ENCODE results near the gene KIF1A. TPM values are rescaled to one million over a fixed set of nuclear protein-coding genes. Genes with fewer than 3 reads are reported as not detected.
"Not testable (repeated sequence)": the region's sequence is repeated elsewhere in the genome, so short reads cannot be mapped to it uniquely, and the experiment has no call there.

KIF1A gene
- polyA plus RNA-seq, 1 donor, result 4.4 TPM

DNA sequence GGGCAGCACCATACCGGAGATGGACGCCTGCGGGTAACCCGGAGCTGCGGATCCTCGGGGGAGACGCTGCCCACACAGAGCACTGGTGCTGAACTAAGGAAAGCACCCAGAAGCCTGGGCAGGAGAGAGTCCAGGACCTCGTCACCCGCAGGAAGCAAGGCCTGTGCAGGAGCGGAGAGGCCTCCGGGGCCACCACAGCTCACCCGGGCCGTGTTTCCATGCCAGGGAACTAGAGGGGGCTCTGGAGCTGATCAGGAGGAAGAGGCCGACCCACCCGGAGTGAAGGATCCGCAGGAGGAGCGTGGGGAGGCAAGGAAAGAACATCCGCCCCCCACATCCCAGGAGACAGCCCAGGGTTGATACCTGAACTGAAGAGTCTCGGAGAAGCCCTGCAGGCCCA, 141.1 kb downstream of the KIF1A start:
- not testable (repeated sequence) for DNase-seq

DNA sequence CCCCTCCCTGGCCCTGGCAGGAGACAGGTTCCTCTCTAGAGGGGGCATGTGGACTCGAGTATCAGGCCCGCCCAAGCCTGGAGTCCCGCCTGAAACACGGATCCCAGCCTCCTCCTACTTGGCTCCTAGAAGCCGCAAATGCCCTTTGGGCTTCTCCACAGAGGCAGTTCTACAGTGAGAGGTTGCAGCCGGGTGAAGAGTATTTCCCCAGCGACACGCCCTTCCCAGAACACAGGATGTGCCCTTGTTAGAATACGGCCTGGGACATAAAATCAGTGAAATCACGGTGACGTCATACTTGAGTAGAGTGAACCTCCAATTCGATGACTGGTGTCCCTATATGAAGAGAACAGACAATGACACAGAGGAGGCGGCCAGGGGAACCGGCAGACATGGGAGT, 142.0 kb downstream of the KIF1A start:
- DNase-seq, result not testable (repeated sequence)

DNA sequence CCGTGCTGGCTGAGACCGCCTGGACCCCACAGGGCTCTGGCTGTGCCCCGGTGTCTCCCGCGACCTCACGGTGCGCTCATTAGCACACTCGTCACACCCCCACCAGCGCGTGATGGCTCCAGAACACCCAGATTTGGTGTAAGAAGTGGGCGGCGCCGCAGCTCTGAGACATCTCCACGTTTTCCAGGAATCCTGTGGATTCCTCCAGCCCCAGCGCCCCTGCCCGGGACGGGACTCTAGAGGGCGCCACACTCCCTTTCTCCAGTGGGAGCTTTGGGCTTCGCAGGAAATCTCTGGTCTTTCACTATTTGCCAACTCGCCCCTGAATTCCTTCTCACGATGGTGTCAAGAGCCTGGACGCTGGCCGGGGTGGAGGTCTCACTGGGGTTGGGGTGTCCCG, 144.7 kb downstream of the KIF1A start:
- not testable (repeated sequence) for DNase-seq

DNA sequence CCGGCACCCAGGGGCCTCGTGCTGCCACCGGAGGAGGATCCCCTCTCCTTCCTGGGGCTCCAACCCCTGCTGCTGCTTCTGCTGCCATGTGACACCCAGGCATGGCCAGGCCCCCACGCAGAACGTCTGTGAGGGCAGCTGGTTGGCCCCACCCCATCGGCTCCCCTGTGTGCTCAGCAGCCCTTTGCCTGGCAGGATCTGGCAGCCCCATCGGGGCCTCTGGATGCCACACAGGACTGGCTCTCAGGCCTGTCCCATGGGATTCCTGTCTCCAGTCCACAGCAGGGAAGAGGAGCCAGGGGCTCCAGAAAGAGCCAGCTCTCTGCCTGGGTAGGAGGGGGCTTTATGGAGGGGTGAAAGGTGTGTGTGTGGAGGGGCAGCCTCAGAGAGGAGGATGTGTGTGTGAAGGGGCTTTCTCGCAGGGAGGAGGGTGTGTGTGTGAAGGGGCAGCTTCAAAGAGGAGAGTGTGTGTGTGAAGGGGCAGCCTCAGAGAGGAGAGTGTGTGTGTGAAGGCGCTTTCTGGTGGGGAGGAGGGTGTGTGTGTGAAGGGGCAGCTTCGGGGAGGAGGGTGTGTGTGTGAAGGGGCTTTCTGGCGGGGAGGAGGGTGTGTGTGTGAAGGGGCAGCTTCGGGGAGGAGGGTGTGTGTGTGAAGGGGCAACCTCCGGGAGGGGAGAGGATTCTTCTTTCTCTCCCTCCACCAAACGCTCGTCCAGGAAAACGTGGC, 145.4 kb downstream of the KIF1A start:
- not testable (repeated sequence) for DNase-seq

DNA sequence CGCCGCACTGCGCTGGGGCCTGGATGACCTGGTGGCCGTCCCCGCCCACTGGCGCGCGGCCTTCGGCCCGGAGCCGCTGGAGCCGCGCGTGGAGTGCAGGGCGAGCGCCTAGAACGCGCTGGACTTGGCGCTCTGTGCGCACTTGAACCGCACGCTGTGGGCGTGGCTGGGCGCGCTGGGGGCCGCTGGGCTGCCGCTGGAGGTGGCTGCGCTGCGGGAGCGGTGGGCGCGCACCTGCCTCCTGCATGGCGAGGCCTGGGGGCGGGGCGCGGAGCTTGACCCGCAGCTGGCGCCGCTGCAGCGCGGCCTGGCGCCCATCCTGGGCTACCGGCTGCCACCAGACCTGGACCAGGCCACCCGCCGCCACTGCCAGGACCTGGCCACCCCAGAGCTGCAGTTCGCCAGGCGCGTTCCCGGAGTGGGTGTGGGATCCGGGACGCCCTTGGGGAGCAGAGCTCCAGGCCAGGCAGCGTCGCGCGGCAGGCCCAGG, 147.3 kb downstream of the KIF1A start:
- DNase-seq, result no peak

DNA sequence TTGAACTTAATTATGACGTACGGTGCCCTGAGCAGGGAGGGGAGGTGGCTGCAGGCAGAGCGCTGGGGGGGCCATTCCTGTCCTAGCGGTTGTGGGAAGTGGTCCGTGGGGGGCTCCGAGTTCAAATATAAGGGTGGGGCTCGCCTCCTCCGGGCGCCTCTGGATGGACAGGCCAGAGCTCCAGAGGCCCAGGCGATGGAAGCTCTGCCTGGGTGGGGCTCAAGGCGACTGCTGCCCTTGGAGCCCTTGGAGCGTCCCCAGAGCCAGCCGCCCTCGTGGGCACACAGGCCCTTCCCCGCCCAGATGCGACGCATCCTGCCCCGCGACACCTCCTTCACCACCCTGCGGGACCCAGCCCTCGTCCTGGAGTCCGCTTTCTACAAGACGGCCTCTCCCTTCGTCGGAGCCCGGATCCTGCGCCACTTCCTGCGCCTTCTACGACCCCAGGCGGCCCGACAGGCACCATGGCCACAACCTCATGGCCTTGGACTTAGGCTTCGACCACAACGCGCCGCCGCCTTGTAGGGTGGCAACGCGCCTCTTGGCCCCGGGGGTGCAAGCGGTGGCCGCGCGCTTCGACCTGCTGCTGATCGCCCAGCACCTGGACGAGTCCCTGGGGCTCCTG, 147.8 kb downstream of the KIF1A start:
- no peak for DNase-seq

DNA sequence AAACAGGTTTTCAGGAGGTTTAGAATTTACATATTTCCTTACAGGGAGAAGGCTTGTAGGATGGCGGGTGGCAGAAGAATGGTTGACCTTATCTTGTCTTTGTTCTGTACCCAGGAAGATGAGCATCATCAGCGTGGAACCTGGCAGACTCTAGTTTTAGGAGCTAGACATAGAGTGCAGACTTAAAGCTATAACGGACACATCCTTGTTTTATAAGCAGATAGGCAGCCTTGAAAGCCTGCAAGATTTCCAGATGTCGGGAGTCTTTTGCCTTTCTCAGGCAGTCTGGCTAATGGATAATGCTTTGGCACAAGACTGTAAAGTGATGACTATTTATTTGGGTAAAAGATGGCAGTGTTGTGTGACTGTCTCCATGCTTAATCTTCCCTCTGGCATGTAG, 149.1 kb downstream of the KIF1A start:
- DNase-seq, result no peak

DNA sequence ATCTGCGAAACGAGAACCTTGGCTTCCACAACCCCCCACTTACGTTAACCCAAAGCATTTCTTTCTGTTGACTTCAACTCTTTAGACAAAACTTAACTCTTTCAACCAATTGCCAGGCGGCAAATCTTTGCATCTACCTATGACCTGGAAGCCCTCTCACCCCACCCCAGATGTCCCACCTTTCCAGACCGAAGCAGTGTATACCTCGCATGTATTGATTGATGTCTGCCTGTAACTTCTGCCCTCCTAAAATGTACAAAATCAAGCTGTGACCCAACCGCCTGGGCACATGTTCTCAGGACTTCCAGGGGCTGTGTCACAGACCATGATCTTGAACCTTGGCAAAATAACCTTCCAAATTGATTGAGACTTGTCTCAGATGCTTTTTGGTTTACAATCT, 149.6 kb downstream of the KIF1A start:
- DNase-seq, result no peak

DNA sequence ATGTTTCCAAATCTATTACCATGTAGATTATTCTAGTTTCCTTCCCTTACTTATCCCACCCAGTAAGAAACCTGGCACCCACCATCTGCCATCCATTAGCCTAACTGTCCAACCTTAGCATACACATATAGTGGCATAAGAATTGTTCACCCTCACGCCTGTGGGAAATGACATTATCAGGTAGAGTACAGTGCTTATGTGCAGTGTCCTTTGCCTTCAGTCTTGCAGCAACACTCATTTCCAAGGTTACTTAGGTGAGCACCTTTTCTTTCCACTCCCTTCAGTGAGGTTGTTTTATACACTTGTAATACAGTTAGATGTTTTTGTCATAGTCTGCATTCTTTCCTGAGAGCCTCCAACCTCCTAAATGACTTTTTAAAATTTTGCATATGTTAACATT, 155.4 kb downstream of the KIF1A start:
- DNase-seq, result no peak

Other genes with a start within 250 kb of the KIF1A start
- gene CAPN10, start 233.5 kb downstream of the KIF1A start, polyA plus RNA-seq (ENCODE audit: insufficient read length), result 16.7 TPM
- gene GPR35, start 194.7 kb downstream of the KIF1A start, polyA plus RNA-seq (ENCODE audit: insufficient read length), result 2.5 TPM
- gene AQP12B, start 137.3 kb downstream of the KIF1A start, polyA plus RNA-seq (ENCODE audit: insufficient read length), result 1.6 TPM
- 0.74 TPM for gene AQP12A, start 128.4 kb downstream of the KIF1A start, polyA plus RNA-seq (ENCODE audit: insufficient read length)
- gene AGXT, start 48.6 kb upstream of the KIF1A start, polyA plus RNA-seq (ENCODE audit: insufficient read length), result not detected
- 0.10 TPM for gene MAB21L4, start 75.9 kb upstream of the KIF1A start, polyA plus RNA-seq (ENCODE audit: insufficient read length)
- gene CROCC2, start 86.1 kb upstream of the KIF1A start, polyA plus RNA-seq (ENCODE audit: insufficient read length), result 0.22 TPM
- gene SNED1, start 178.4 kb upstream of the KIF1A start, polyA plus RNA-seq (ENCODE audit: insufficient read length), result 5.1 TPM

Measured in hindlimb muscle (tissue), 1 donor.